ENCODE data around the gene SMAD3.

Gene SMAD3

GRCh38 chr15:67175643-67176071 lies 110.3 kb downstream of the SMAD3 start (continued):
- TF ChIP-seq, protein P1, sequence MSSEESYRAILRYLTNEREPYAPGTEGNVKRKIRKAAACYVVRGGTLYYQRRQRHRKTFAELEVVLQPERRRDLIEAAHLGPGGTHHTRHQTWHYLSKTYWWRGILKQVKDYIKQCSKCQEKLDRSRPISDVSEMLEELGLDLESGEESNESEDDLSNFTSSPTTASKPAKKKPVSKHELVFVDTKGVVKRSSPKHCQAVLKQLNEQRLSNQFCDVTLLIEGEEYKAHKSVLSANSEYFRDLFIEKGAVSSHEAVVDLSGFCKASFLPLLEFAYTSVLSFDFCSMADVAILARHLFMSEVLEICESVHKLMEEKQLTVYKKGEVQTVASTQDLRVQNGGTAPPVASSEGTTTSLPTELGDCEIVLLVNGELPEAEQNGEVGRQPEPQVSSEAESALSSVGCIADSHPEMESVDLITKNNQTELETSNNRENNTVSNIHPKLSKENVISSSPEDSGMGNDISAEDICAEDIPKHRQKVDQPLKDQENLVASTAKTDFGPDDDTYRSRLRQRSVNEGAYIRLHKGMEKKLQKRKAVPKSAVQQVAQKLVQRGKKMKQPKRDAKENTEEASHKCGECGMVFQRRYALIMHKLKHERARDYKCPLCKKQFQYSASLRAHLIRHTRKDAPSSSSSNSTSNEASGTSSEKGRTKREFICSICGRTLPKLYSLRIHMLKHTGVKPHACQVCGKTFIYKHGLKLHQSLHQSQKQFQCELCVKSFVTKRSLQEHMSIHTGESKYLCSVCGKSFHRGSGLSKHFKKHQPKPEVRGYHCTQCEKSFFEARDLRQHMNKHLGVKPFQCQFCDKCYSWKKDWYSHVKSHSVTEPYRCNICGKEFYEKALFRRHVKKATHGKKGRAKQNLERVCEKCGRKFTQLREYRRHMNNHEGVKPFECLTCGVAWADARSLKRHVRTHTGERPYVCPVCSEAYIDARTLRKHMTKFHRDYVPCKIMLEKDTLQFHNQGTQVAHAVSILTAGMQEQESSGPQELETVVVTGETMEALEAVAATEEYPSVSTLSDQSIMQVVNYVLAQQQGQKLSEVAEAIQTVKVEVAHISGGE (tag by site-specific recombination; conservative IDR thresholded peaks at IDR 0.05; ENCODE audit: low read depth): no peak
- TF ChIP-seq ZBTB21 (tag by site-specific recombination; IDR thresholded peaks at IDR 0.05) (no peak), RBAK (tag by site-specific recombination; IDR thresholded peaks at IDR 0.05) (no peak), SETDB1 (IDR thresholded peaks at IDR 0.05; ENCODE audit: insufficient read length, low read length) (no peak), ZNF513 (tag by site-specific recombination; IDR thresholded peaks at IDR 0.05) (no peak), ZNF37A (tag by site-specific recombination; IDR thresholded peaks at IDR 0.05) (no peak), ZNF626 (tag by site-specific recombination; IDR thresholded peaks at IDR 0.05) (no peak), PBX3 (CRISPR knock-in tag; IDR thresholded peaks at IDR 0.05) (no peak), AEBP2 (tag by site-specific recombination; IDR thresholded peaks at IDR 0.05; ENCODE audit: borderline replicate concordance) (no peak), ZNF121 (tag by site-specific recombination; IDR thresholded peaks at IDR 0.05) (no peak), ZNF658 (tag by site-specific recombination; IDR thresholded peaks at IDR 0.05) (no peak), KLF10 (tag by site-specific recombination; IDR thresholded peaks at IDR 0.05) (no peak)
- TF ChIP-seq, protein P2, sequence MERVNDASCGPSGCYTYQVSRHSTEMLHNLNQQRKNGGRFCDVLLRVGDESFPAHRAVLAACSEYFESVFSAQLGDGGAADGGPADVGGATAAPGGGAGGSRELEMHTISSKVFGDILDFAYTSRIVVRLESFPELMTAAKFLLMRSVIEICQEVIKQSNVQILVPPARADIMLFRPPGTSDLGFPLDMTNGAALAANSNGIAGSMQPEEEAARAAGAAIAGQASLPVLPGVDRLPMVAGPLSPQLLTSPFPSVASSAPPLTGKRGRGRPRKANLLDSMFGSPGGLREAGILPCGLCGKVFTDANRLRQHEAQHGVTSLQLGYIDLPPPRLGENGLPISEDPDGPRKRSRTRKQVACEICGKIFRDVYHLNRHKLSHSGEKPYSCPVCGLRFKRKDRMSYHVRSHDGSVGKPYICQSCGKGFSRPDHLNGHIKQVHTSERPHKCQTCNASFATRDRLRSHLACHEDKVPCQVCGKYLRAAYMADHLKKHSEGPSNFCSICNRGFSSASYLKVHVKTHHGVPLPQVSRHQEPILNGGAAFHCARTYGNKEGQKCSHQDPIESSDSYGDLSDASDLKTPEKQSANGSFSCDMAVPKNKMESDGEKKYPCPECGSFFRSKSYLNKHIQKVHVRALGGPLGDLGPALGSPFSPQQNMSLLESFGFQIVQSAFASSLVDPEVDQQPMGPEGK (tag by site-specific recombination; IDR thresholded peaks at IDR 0.05): no peak
- TF ChIP-seq, protein P3, sequence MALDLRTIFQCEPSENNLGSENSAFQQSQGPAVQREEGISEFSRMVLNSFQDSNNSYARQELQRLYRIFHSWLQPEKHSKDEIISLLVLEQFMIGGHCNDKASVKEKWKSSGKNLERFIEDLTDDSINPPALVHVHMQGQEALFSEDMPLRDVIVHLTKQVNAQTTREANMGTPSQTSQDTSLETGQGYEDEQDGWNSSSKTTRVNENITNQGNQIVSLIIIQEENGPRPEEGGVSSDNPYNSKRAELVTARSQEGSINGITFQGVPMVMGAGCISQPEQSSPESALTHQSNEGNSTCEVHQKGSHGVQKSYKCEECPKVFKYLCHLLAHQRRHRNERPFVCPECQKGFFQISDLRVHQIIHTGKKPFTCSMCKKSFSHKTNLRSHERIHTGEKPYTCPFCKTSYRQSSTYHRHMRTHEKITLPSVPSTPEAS (tag by site-specific recombination; IDR thresholded peaks at IDR 0.05): no peak
